Natural killer cell (primary cell): ENCODE measurements around the gene DEXI. TPM values are rescaled to one million over a fixed set of nuclear protein-coding genes. Genes with fewer than 3 reads are reported as not detected.

ENCODE experiments used
- ATAC-seq, 3 donors: fragments of 150-1000 bp in 2 of 3; fragments of 200-7000 bp in 1 of 3; cut with Tn5 transposase; 1 replicate in 1 of 3; 2 replicates in 2 of 3; pipeline ENCODE4 v1.10.0; 2021; ENCODE audit warnings: mild to moderate bottlenecking in 2 of 3, moderate library complexity in 2 of 3
- DNase-seq, 2 donors: peaks; one replicate each; pipeline versions ENCODE4 v3.0.0 to v3.0.0-alpha.2; 2013 to 2021; ENCODE audit warnings: mixed read lengths in 1 of 2
- H3K27ac ChIP-seq: one replicate; pipeline ENCODE4 v1.5.1; 2013; ENCODE audit warnings: mild to moderate bottlenecking, low read length
- H3K27me3 ChIP-seq: one replicate; pipeline ENCODE4 v1.6.1; 2013; ENCODE audit warnings: low read length; ENCODE audit not compliant: control insufficient read depth, insufficient read depth
- H3K36me3 ChIP-seq: one replicate; pipeline ENCODE4 v1.6.1; 2013; ENCODE audit warnings: low read length; ENCODE audit not compliant: control insufficient read depth, insufficient read depth
- H3K4me1 ChIP-seq: one replicate; pipeline ENCODE4 v1.6.1; 2013; ENCODE audit warnings: low read length; ENCODE audit not compliant: control insufficient read depth, insufficient read depth
- H3K4me3 ChIP-seq: one replicate; pipeline ENCODE4 v1.5.1; 2013; ENCODE audit warnings: low read length
- H3K9me3 ChIP-seq: one replicate; pipeline ENCODE4 v1.6.1; 2013; ENCODE audit warnings: low read length; ENCODE audit not compliant: control insufficient read depth, insufficient read depth
- H3K27ac Mint-ChIP-seq, 2 donors: one replicate each; pipeline ENCODE4 v1.8.0; 2022; ENCODE audit warnings: mild to moderate bottlenecking in 2 of 2, mixed read lengths in 2 of 2, moderate library complexity in 1 of 2
- H3K27me3 Mint-ChIP-seq, 2 donors: one replicate each; pipeline ENCODE4 v1.8.0; 2022; ENCODE audit warnings: low read depth in 2 of 2, mixed read lengths in 2 of 2
- H3K36me3 Mint-ChIP-seq: one replicate; pipeline ENCODE4 v1.8.0; 2022; ENCODE audit warnings: mixed read lengths
- H3K4me1 Mint-ChIP-seq, 2 donors: one replicate each; pipeline ENCODE4 v1.8.0; 2022; ENCODE audit warnings: mixed read lengths in 2 of 2
- H3K4me3 Mint-ChIP-seq: one replicate; pipeline ENCODE4 v1.8.0; 2022; ENCODE audit warnings: mild to moderate bottlenecking, moderate library complexity, mixed read lengths
- H3K9me3 Mint-ChIP-seq, 2 donors: one replicate each; pipeline ENCODE4 v1.8.0; 2022; ENCODE audit warnings: mixed read lengths in 2 of 2
- WGBS: methylation state at CpG from one replicate; pipeline ENCODE4 v1.1.7; 2013; ENCODE audit warnings: missing lambda C conversion rate; ENCODE audit not compliant: insufficient coverage; 5-methylcytosine and 5-hydroxymethylcytosine counted together
- intact Hi-C: fragments of 100-400 bp; cut with micrococcal nuclease; formaldehyde crosslinking; loops from one replicate; pipeline ENCODE4 v1.14.2; 2022
- total RNA-seq, 4 donors: library from RNA; stranded (reverse); fragments of 120-200 nt in 1 of 4; gene quantifications; one replicate each; pipeline versions ENCODE4 v1.2.3 to v1.2.4, GENCODE V29; 2013 to 2022
- TF ChIP-seq, protein P1 (sequence below): fragments of 200-600 bp; IDR thresholded peaks from one replicate; pipeline ENCODE4 v1.8.0; 2022; ENCODE audit warnings: antibody characterized with exemption

Gene DEXI
- total RNA-seq, 3 donors from 2014 or later (not counting 1 experiment from before 2014, with no cell fraction given): 8.7 to 15.2 (median 14.4) TPM

- Histone ChIP-seq H3K9me3 (no peaks in the 10 kb centered on the region), H3K36me3 (no peaks in the 10 kb centered on the region), H3K4me1 (peaks cover 54% of the 10 kb centered on the region), H3K27me3 (no peaks in the 10 kb centered on the region), H3K4me3 (no peak overlapping the region), H3K27ac (no peak overlapping the region)
- TF ChIP-seq, protein P1, sequence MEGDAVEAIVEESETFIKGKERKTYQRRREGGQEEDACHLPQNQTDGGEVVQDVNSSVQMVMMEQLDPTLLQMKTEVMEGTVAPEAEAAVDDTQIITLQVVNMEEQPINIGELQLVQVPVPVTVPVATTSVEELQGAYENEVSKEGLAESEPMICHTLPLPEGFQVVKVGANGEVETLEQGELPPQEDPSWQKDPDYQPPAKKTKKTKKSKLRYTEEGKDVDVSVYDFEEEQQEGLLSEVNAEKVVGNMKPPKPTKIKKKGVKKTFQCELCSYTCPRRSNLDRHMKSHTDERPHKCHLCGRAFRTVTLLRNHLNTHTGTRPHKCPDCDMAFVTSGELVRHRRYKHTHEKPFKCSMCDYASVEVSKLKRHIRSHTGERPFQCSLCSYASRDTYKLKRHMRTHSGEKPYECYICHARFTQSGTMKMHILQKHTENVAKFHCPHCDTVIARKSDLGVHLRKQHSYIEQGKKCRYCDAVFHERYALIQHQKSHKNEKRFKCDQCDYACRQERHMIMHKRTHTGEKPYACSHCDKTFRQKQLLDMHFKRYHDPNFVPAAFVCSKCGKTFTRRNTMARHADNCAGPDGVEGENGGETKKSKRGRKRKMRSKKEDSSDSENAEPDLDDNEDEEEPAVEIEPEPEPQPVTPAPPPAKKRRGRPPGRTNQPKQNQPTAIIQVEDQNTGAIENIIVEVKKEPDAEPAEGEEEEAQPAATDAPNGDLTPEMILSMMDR: no peak
- H3K36me3 Mint-ChIP-seq: no peaks in the 10 kb centered on the region
- intact Hi-C loops: no loop called here
- DNase-seq: no peak
- H3K27ac Mint-ChIP-seq: no peak overlapping the region
- no peak overlapping the region for H3K4me3 Mint-ChIP-seq
- H3K4me1 Mint-ChIP-seq: peaks cover 9 to 20% of the 10 kb centered on the region in 2 donors
- H3K27me3 Mint-ChIP-seq: no peaks in the 10 kb centered on the region
- ATAC-seq: no peak
- no peaks in the 10 kb centered on the region for H3K9me3 Mint-ChIP-seq
- WGBS: 33% methylated on average over 9 of the region's 10 CpGs
Observed at GRCh38 chr16:10888320-10888937, 53.8 kb downstream of the DEXI start.

DNA sequence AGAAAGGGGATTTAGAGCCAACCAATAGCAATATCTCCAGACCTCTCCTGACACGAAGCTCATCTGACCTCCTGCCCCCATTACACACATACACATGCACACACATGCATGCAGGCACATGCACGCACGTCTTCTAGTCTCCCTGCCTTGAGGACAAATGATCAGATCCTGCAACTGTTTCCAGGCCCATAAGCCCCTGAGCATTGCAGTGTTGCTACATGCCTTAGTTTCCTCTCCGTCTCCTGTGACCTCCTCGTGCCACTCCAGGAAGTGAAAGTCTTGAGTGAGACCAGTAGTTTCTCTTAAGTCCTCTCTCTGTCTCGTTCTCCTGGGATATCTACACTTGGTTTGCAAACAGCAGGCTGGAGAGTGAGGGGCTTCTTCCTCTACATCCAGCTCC is 57.0 kb downstream of the DEXI start:
- no peak overlapping the region for H3K4me3 ChIP-seq
- peaks cover 54% of the 10 kb centered on the region for H3K4me1 ChIP-seq
- 54% methylated on average over 6 of the region's 6 CpGs for WGBS
- no peaks in the 10 kb centered on the region for H3K9me3 ChIP-seq
- Mint-ChIP-seq H3K4me1 (peaks cover 28 to 38% of the 10 kb centered on the region in 2 donors), H3K27ac (no peak overlapping the region), H3K27me3 (no peaks in the 10 kb centered on the region), H3K4me3 (no peak overlapping the region), H3K36me3 (no peaks in the 10 kb centered on the region), H3K9me3 (no peaks in the 10 kb centered on the region)
- DNase-seq (no peak), ATAC-seq (no peak)
- no peaks in the 10 kb centered on the region for H3K36me3 ChIP-seq
- intact Hi-C loops: no loop called here
- no peaks in the 10 kb centered on the region for H3K27me3 ChIP-seq
- H3K27ac ChIP-seq: no peak overlapping the region
- TF ChIP-seq, protein P1: no peak

DNA sequence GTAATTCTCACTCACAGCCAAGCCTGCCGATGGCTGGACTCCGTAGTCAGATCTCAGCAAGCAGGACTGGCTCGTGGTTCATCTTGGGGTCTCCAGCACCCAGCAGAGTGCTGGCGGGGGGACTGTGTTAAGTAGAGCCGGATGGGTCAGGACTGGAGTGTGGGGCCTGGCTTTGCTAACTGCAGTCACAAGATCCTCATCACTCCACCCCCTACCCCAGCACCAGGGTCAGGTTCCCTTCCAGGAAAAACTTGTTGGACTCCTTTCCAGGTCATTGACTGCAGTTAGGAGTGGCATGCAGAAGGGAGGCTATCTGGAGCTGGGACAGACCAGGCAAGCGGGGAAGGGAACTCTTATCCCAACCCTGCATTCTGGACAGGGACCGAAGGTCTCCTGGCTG is 59.3 kb downstream of the DEXI start:
- Mint-ChIP-seq H3K4me1 (peaks cover 36 to 54% of the 10 kb centered on the region in 2 donors), H3K27ac (no peak overlapping the region), H3K9me3 (no peaks in the 10 kb centered on the region), H3K36me3 (no peaks in the 10 kb centered on the region), H3K27me3 (no peaks in the 10 kb centered on the region), H3K4me3 (no peak overlapping the region)
- Histone ChIP-seq H3K27me3 (no peaks in the 10 kb centered on the region), H3K9me3 (no peaks in the 10 kb centered on the region), H3K36me3 (no peaks in the 10 kb centered on the region), H3K27ac (no peak overlapping the region), H3K4me3 (no peak overlapping the region), H3K4me1 (peaks cover 63% of the 10 kb centered on the region)
- ATAC-seq (no peak), DNase-seq (no peak)
- TF ChIP-seq, protein P1: no peak
- intact Hi-C loops: no loop called here
- WGBS: 100% methylated on average over 6 of the region's 7 CpGs

DNA sequence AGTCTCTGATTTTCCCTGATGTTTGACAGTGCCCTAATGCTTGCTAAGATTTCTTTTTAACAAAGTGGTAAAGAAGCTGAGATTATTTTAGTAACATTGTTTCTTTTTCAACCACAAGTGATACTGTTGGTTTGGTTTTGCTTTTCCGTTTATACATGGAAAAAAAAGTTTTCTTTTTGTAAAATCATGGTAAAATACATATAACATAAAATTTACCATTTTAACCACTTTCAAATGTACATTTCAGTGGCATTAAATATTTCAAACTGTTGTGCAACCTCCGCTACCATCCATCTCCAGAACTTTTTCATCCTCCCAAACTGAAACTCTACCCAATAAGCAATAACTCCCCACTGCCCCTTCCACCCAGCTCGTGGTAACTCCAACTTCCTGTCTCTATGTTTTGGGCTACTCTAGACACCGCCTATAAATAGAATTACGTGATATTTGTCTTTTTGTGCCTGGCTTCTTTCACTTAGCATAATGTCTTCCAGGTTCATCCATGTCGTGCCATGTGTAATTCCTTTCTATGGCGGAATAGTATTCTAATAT is 60.7 kb downstream of the DEXI start:
- no peaks in the 10 kb centered on the region for H3K36me3 Mint-ChIP-seq
- H3K9me3 ChIP-seq: no peaks in the 10 kb centered on the region
- H3K27me3 ChIP-seq: no peaks in the 10 kb centered on the region
- TF ChIP-seq, protein P1: no peak
- intact Hi-C loops: no loop called here
- no peaks in the 10 kb centered on the region for H3K27me3 Mint-ChIP-seq
- WGBS: 18% methylated on average over 5 of the region's 7 CpGs
- DNase-seq (no peak), ATAC-seq (no peak)
- H3K9me3 Mint-ChIP-seq: no peaks in the 10 kb centered on the region
- H3K4me3 ChIP-seq: no peak overlapping the region
- H3K27ac Mint-ChIP-seq: peak overlapping the region in 1 of 2 donors; percentile 54
- peaks cover 77% of the 10 kb centered on the region for H3K4me1 ChIP-seq
- H3K4me3 Mint-ChIP-seq: peak overlapping the region; percentile 28
- no peak overlapping the region for H3K27ac ChIP-seq
- H3K36me3 ChIP-seq: no peaks in the 10 kb centered on the region
- H3K4me1 Mint-ChIP-seq: peaks cover 51 to 63% of the 10 kb centered on the region in 2 donors
